NCI-H1694 (cell line): ENCODE data around the gene STXBP4.

Experiments used
- DNase-seq: peaks from one replicate; lab custom pipeline; 2025; lab: John Stamatoyannopoulos, UW

Gene STXBP4

GRCh38 chr17:54971901-54972300 is 3.3 kb downstream of the STXBP4 start:
- no peak for DNase-seq

GRCh38 chr17:54972406-54973138 is 4.0 kb downstream of the STXBP4 start:
- DNase-seq: no peak

- DNase-seq: no peak
Measured at GRCh38 chr17:54974759-54975158, 6.2 kb downstream of the STXBP4 start.

- no peak for DNase-seq
Measured at GRCh38 chr17:54976316-54976715, 7.8 kb downstream of the STXBP4 start.

- DNase-seq: no peak
Measured at GRCh38 chr17:54977744-54978143, 9.2 kb downstream of the STXBP4 start.

GRCh38 chr17:54979657-54980056 is 11.1 kb downstream of the STXBP4 start:
- DNase-seq: no peak

GRCh38 chr17:54980375-54980774 is 11.8 kb downstream of the STXBP4 start:
- no peak for DNase-seq

GRCh38 chr17:54982399-54982798 is 13.8 kb downstream of the STXBP4 start:
- no peak for DNase-seq

- no peak for DNase-seq
Measured at GRCh38 chr17:54983260-54983659, 14.7 kb downstream of the STXBP4 start.

GRCh38 chr17:54985476-54985875 is 16.9 kb downstream of the STXBP4 start:
- no peak for DNase-seq

- no peak for DNase-seq
Measured at GRCh38 chr17:54990118-54990517, 21.6 kb downstream of the STXBP4 start.

- DNase-seq: no peak
Measured at GRCh38 chr17:54991567-54991966, 23.0 kb downstream of the STXBP4 start.

- DNase-seq: peak; percentile 38
Measured at GRCh38 chr17:54992797-54993639, 24.5 kb downstream of the STXBP4 start.

GRCh38 chr17:54996441-54996840 is 27.9 kb downstream of the STXBP4 start:
- no peak for DNase-seq

GRCh38 chr17:55002458-55002857 is 33.9 kb downstream of the STXBP4 start:
- DNase-seq: no peak

GRCh38 chr17:55004484-55004883 is 35.9 kb downstream of the STXBP4 start:
- no peak for DNase-seq

GRCh38 chr17:55005520-55005919 is 37.0 kb downstream of the STXBP4 start:
- DNase-seq: peak; percentile 6

- DNase-seq: no peak
Measured at GRCh38 chr17:55023626-55024025, 55.1 kb downstream of the STXBP4 start.

- DNase-seq: no peak
Measured at GRCh38 chr17:55037828-55038227, 69.3 kb downstream of the STXBP4 start.

GRCh38 chr17:55038291-55038690 is 69.7 kb downstream of the STXBP4 start:
- no peak for DNase-seq

- DNase-seq: no peak
Measured at GRCh38 chr17:55040611-55041010, 72.0 kb downstream of the STXBP4 start.

GRCh38 chr17:55053855-55054254 is 85.3 kb downstream of the STXBP4 start:
- peak; percentile 57 for DNase-seq

GRCh38 chr17:55054429-55054828 is 85.9 kb downstream of the STXBP4 start:
- DNase-seq: no peak
